ENCODE data around the gene ELP1. TPM values are rescaled to one million over a fixed set of nuclear protein-coding genes. Genes with fewer than 3 reads are reported as not detected.

Gene ELP1
- total RNA-seq, 4 donors from 2014 or later = 9.4 to 24.3 (median 13.5) TPM

- TF ChIP-seq POLR2A (IDR thresholded peaks at IDR 0.05) (no peak), CTCF (IDR thresholded peaks at IDR 0.05 in 4 of 5, conservative IDR thresholded peaks at IDR 0.05 in 1 of 5) (no peak)
- H3K27me3 ChIP-seq = no peaks in the 10 kb centered on the region
Observed at GRCh38 chr9:108861997-108862396, 71.9 kb downstream of the ELP1 start, which contains the start of gene ACTL7A. ACTL7A (plus strand) TSS chr9:108862266; CDS start chr9:108862323, 57 bp downstream.

GRCh38 chr9:108861464-108861863 is 72.5 kb downstream of the ELP1 start:
- in situ Hi-C loops (cut with MboI; ENCODE audit: low sequenced_read_pairs in 4 of 4) = loop anchor here in 1 of 4 donors (25.0 kb wide), 1 partner anchor 101 kb away; no protein-coding TSS in a partner anchor

More at GRCh38 chr9:108861997-108862396, 71.9 kb downstream of the ELP1 start, which contains the start of gene ACTL7A:
- H3K4me3 ChIP-seq = no peak within 1 kb of the TSS
- ATAC-seq (no peak), DNase-seq (no peak)
- H3K4me1 ChIP-seq = no peaks in the 10 kb centered on the region
- H3K36me3 ChIP-seq = no peaks in the 10 kb centered on the region
- H3K9me3 ChIP-seq = no peaks in the 10 kb centered on the region
- intact Hi-C loops (cut with DNase I; ENCODE audit: low total_unique reads) = no loop called here
- in situ Hi-C loops (cut with MboI; ENCODE audit: low sequenced_read_pairs in 4 of 4) = loop anchor here in 1 of 4 donors (25.0 kb wide), 1 partner anchor 100 kb away; no protein-coding TSS in a partner anchor
- no peak within 1 kb of the TSS for H3K27ac ChIP-seq

GRCh38 chr9:108860764-108861163 is 73.2 kb downstream of the ELP1 start:
- Histone ChIP-seq H3K4me1 (no peaks in the 10 kb centered on the region), H3K9me3 (no peaks in the 10 kb centered on the region), H3K27ac (no peak overlapping the region), H3K27me3 (no peaks in the 10 kb centered on the region), H3K36me3 (no peaks in the 10 kb centered on the region), H3K4me3 (no peak overlapping the region)
- no peak for TF ChIP-seq POLR2A (IDR thresholded peaks at IDR 0.05)
- no peak for TF ChIP-seq CTCF (IDR thresholded peaks at IDR 0.05 in 4 of 5, conservative IDR thresholded peaks at IDR 0.05 in 1 of 5)
- intact Hi-C loops (cut with DNase I; ENCODE audit: low total_unique reads) = no loop called here
- in situ Hi-C loops (cut with MboI; ENCODE audit: low sequenced_read_pairs in 4 of 4) = loop anchor here in 1 of 4 donors (25.0 kb wide), 1 partner anchor 102 kb away; no protein-coding TSS in a partner anchor
- no peak for ATAC-seq
- DNase-seq = no peak

More at GRCh38 chr9:108861464-108861863, 72.5 kb downstream of the ELP1 start:
- Histone ChIP-seq H3K9me3 (no peaks in the 10 kb centered on the region), H3K36me3 (no peaks in the 10 kb centered on the region), H3K27me3 (no peaks in the 10 kb centered on the region), H3K27ac (no peak overlapping the region), H3K4me1 (no peaks in the 10 kb centered on the region), H3K4me3 (no peak overlapping the region)
- TF ChIP-seq CTCF (IDR thresholded peaks at IDR 0.05 in 4 of 5, conservative IDR thresholded peaks at IDR 0.05 in 1 of 5) (no peak), POLR2A (IDR thresholded peaks at IDR 0.05) (no peak)
- ATAC-seq (no peak), DNase-seq (no peak)
- intact Hi-C loops (cut with DNase I; ENCODE audit: low total_unique reads) = no loop called here

GRCh38 chr9:108860354-108860753 is 73.6 kb downstream of the ELP1 start:
- intact Hi-C loops (cut with DNase I; ENCODE audit: low total_unique reads) = no loop called here
- no peak for ATAC-seq
- H3K4me3 ChIP-seq = no peak overlapping the region

More at GRCh38 chr9:108860354-108860753, 73.6 kb downstream of the ELP1 start:
- Histone ChIP-seq H3K36me3 (no peaks in the 10 kb centered on the region), H3K27me3 (no peaks in the 10 kb centered on the region), H3K9me3 (no peaks in the 10 kb centered on the region), H3K4me1 (no peaks in the 10 kb centered on the region), H3K27ac (no peak overlapping the region)
- in situ Hi-C loops (cut with MboI; ENCODE audit: low sequenced_read_pairs in 4 of 4) = loop anchor here in 1 of 4 donors (25.0 kb wide), 1 partner anchor 102 kb away; no protein-coding TSS in a partner anchor
- TF ChIP-seq CTCF (IDR thresholded peaks at IDR 0.05 in 4 of 5, conservative IDR thresholded peaks at IDR 0.05 in 1 of 5) (no peak), POLR2A (IDR thresholded peaks at IDR 0.05) (no peak)
- DNase-seq = no peak

Data from gastrocnemius medialis (tissue), 4 donors.